CD1c-positive myeloid dendritic cell (primary cell): ENCODE data around the gene SRSF2.
"Not testable (repeated sequence)": the region's sequence is repeated elsewhere in the genome, so short reads cannot be mapped to it uniquely, and the experiment has no call there.

Experiments
- DNase-seq: peaks from one replicate; pipeline ENCODE4 v3.0.0-alpha.2; 2016; ENCODE audit errors: extremely low spot score

The SRSF2 gene

GRCh38 chr17:76738468-76738850 is 1.3 kb upstream of the SRSF2 start:
- DNase-seq: peak; percentile 37

GRCh38 chr17:76737676-76738467 is 741 bp upstream of the SRSF2 start, which contains the start of gene MFSD11:
Gene MFSD11, plus strand, starts transcription at chr17:76738119. Its CDS starts 234 bp downstream, at chr17:76738353.
- DNase-seq: peak; percentile 95

DNA sequence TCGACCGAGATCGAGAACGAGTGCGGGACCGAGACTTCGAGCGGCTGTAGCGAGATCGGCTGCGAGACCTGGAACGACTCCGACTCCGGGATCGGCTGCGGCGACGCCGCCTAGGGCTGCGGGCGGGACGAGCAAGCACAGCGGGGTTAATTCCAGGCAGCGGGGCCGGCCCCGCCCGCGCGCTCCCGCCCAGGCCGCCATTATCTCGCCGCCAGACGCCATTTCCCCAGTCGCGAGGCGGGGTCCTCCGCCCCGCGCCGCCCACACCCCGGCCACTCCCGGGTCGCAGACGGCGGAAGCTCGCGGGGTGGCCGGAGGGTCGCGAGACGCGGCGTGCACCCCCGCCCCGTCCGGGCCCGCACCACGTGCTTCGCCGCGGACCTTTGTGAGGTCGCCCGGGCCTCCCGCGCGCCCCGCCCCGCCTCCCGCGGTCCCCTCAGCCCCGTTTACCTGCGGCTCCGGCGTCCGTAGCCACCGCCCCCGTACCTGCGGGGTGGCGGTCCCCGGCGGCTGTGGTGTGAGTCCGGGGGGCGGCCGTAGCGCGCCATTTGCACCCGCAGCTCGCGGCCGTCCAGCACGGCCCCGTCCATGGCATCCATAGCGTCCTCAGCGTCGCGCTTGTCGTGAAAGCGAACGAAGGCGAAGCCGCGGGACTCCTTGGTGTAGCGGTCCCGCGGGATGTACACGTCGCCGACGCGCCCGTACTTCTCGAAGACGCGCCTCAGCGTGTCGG is 616 bp downstream of the SRSF2 start:
- peak; percentile 80 for DNase-seq

DNA sequence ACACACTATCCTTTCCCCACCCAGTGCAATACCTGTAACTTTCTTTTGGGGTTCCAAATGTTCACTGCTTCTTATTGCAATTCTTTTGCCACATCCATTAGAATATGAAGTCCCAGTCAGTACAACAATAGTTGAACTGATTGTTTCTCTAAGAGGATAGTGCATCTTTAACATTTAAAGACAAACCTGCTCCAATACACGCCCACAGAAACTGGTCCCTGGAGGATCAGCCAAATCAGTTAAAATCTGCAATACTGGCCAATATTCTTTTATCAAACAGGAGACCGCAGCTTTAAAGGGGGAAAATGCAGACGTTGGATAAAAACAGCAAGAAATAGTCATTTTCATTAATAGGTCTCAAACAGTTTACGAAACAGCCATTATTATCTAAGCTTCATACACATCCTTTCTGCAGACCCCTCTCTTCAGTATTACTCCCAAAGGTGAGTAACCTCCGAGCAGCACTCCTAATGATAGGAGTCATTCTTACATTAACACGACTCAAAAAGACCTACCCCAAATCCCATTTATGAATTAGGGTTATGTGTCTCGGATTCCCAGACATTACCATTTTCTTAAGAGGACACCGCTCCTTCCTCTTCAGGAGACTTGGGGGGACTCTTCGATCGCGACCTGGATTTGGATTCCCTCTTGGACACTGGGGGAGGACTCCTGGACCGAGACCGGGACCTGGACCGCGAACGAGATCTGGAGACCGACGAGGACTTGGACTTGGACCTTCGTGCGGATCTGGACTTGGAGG is 1.4 kb downstream of the SRSF2 start:
- DNase-seq: no peak

DNA sequence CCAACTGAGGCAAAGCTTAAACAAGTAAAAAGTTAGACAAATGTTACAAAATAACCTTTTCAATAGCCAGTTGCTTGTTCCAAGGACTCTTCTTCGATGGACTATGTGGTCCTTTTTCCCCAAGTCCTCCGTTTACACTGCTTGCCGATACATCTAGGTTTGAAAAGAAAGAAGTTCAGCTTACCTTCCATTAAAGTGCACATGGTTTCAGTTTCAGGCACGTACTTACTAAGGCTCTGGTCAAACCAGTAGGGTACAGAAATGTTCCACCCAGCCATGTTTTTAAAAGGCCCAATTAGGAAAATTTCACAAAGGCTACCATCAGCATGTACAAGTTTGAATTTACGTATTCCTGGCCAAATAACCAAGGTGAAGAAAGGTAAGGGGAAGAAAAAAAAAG is 2.1 kb downstream of the SRSF2 start:
- DNase-seq: peak; percentile 41

GRCh38 chr17:76734080-76734840 is 2.9 kb downstream of the SRSF2 start:
- peak; percentile 54 for DNase-seq

DNA sequence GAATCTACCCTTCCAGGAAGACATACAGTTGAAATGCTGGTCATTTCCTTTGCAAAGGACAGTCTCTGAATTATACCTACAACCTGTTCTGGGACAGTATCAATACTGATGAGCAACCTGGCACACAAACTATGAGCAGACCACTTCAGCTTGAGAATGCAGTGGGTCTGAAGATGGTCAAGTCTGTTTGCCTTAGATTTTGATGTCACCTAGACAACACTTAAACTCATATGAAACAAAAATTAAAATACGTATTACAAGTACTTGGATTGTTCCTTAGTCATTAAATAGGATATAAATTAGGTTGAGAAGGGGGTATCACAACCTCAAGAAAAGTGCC is 3.5 kb downstream of the SRSF2 start:
- no peak for DNase-seq

GRCh38 chr17:76732734-76733617 is 4.2 kb downstream of the SRSF2 start:
- DNase-seq: no peak

DNA sequence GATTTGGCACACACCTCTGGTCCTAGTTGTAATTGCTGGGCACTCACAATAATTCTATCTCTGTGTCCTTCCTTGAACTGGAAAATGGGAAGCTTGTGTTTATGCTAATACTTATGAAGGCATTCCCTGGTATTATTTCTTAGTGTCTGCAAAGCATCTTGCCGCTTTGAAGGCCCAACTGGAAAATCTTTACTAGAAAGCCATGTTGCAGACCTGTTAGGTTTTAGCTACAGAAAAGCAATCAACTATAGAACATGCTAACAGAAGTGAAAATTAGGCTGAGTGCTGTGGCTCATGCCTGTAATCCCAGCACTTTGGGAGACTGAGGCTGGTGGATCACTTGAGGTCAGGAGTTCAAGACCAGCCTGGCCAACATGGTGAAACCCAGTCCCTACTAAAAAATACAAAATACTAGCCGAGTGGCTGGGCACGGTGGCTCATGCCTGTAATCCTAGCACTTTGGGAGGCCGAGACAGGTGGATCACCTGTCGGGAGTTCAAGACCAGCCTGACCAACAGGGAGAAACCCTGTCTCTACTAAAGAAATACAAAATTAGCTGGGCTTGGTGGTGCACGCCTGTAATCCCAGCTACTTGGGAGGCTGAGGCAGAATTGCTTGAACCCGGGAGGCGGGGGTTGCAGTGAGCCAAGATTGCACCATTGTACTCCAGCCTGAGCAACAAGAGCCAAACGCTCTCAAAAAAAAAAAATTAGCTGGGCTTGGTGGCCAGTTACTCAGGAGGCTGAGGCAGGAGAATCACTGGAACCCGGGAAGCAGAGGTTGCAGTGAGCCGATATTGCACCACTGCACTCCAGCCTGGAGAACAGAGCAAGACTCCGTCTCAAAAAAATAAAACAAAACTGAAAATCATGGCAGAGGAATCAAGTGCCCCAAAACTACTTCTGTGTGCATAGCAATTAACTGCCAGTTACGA is 5.1 kb downstream of the SRSF2 start:
- not testable (repeated sequence) for DNase-seq

DNA sequence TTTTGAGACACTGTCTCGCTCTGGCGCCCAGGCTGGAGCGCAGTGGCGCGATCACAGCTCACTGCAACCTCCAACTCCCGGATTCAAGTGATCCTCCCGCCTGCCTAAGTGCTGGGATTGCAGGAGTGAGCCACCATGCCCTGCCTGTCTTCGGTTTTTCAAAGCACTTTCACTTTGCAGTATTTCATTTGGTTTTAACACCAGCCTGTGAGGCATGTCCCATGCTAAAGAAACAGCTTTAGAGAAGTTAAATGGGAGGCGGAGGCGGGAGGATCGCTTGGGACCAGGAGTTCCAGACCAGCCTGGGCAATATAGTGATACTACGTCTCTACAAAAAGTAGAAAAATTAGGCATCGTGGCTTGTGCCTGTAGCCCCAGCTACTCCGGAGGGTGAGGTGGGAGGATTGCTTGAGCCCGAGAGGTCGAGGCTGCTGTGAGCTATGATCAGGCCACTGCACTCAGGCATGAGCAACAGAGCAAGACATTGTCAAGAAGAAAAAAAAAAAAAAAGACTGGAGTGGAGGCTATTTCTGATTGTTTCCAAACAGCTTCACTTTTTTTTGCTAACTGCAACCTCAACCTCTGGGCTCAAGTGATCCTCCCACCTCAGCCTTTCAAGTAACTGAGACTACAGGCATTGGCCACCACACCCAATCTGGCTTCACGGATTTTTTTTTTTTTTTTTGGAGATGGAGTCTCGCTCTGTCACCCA is 9.2 kb downstream of the SRSF2 start:
- DNase-seq: peak; percentile 40

- DNase-seq: peak; percentile 76
Measured at GRCh38 chr17:76726776-76727718, 10.1 kb downstream of the SRSF2 start, which contains the start of gene METTL23. Gene METTL23, plus strand, starts transcription at chr17:76726839. Its CDS starts 2,872 bp downstream, at chr17:76729711.

GRCh38 chr17:76726231-76726775 is 10.8 kb downstream of the SRSF2 start, which contains the start of gene JMJD6:
Gene JMJD6, minus strand, starts transcription at chr17:76726606. Its CDS starts 131 bp downstream, at chr17:76726475.
- peak; percentile 97 for DNase-seq

DNA sequence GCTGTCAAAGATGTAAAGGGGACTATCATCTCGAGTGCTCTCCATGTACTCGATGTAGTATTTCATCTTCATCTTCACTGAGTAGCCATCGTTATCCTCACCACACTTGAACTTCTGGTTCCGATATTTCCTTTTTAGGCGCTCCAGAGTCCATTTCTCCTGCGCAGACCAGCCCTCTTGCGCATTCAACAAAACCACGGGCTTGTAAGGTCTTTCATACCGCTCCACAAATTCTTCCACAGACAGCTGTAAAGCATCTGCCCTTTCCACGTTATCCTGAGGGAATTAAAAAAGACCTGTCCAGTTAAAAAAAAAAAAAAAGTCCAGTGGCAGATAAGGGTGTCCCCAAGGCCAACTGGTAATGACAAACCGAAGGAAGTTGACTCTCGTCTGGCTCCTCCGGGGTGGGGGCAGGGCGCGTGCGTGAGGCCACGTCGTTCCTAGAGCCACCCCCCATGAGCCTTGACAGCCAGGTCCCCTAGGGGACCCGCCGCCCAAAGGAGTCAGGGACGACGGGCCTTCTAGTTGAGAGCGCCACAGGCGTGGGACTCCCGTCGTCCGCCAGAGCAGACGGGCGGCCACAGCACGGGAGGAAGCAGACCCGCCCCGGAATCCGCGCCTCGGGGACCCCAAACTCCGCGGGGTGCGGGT is 11.4 kb downstream of the SRSF2 start:
- DNase-seq: peak; percentile 69

GRCh38 chr17:76723812-76724211 is 13.3 kb downstream of the SRSF2 start:
- DNase-seq: no peak

DNA sequence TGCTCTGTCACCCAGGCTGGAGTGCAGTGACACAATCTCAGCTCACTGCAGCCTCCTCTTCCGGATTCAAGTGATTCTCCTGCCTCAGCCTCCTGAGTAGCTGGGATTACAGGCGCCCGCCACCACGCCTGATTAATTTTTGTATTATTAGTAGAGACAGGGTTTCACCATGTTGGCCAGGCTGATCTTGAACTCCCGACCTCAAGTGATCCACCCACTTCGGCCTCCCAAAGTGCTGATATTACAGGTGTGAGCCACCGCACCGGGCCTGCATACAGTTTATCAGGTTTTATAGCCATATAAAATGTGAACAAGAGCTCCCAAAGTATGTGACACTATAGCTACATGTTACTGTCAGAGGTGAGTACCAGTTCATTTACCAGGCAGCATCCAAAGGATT is 14.2 kb downstream of the SRSF2 start:
- DNase-seq: not testable (repeated sequence)

DNA sequence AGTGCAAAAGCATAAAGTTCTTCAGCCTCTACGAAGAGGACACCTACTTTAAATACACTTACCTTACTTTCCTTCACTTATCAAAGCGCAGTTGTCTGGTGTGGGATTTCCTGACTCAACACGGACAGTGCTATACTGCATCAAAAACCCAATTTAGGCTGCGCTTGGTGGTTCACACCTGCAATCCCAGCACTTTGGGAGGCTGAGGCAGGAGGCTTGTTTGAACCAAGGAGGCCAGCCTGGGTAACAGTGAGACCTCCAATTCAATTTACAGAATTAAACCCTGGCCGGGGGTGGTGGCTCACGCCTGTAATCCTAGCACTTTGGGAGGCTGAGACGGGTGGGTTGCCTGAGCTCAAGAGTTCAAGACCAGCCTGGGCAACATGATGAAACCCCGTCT is 14.9 kb downstream of the SRSF2 start:
- DNase-seq: no peak

DNA sequence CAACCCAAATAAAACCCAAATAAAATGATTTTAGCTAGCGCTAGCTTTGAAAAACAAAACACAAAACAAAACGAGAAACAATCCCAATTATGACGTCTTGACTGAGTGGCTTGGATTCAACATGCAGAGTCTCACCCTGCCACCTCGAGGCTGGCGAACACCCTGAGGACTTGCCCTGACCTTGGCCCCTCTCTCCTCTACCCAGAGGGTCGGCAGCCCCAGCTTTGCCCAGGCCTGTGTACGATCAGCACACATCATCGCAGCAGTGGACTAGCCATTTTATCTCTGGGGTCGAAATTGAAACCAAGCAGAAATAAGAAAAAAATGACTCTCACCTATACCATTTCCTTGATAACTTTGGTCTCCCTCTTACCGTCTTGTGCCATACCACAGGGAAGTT is 15.7 kb downstream of the SRSF2 start:
- DNase-seq: no peak
